ENCODE measurements around the gene PLD5. TPM values are rescaled to one million over a fixed set of nuclear protein-coding genes. Genes with fewer than 3 reads are reported as not detected.

The PLD5 gene
- total RNA-seq, 1 experiment from 2014 or later = not detected

- Histone ChIP-seq H3K9me3 (ENCODE audit: low read length) (no peaks in the 10 kb centered on the region), H3K27me3 (ENCODE audit: low read length) (peaks cover 3% of the 10 kb centered on the region; the same call in 1 of the 2 replicates), H3K4me2 (ENCODE audit: low read length) (no peak overlapping the region), H4K20me1 (ENCODE audit: low read length) (no peaks in the 10 kb centered on the region), H3K36me3 (ENCODE audit: low read depth, low read length) (no peaks in the 10 kb centered on the region), H3K9me2 (replicated peaks; ENCODE audit: low read length) (no peaks in the 10 kb centered on the region), H3K27ac (ENCODE audit: low read length) (no peak overlapping the region), H3K9ac (ENCODE audit: low read length) (no peak overlapping the region), H3K4me1 (ENCODE audit: insufficient read depth, low read length) (no peaks in the 10 kb centered on the region), H3F3A (ENCODE audit: low read length, unreplicated experiment) (no peaks in the 10 kb centered on the region), H3K79me2 (ENCODE audit: low read length) (no peaks in the 10 kb centered on the region), H3K4me3 (ENCODE audit: low read length) (no peak overlapping the region), H2AFZ (ENCODE audit: low read length) (no peak overlapping the region)
- ChIA-PET CTCF (no interaction called here), POLR2A (ENCODE audit: unreplicated experiment) (no interaction called here)
- no peak for TF ChIP-seq EZH2 (IDR thresholded peaks at IDR 0.05; ENCODE audit: low read length, unreplicated experiment)
- no peak for TF ChIP-seq EZH2phosphoT487 (IDR thresholded peaks at IDR 0.05; ENCODE audit: borderline replicate concordance, low read length)
- TF ChIP-seq CTCF (conservative IDR thresholded peaks at IDR 0.05; ENCODE audit: low read depth, low read length) = no peak
- no TSS peak for BruUV-seq (replicated peaks)
- intact Hi-C loops (cut with micrococcal nuclease) = no loop called here
- DNase-seq (no peak), ATAC-seq (no peak)
Observed at GRCh38 chr1:242241936-242242335, 282.6 kb downstream of the PLD5 start.

- CTCF ChIA-PET = no interaction called here
- Histone ChIP-seq H3K4me1 (ENCODE audit: insufficient read depth, low read length) (no peaks in the 10 kb centered on the region), H3K27ac (ENCODE audit: low read length) (no peak overlapping the region), H3K27me3 (ENCODE audit: low read length) (peaks cover 3% of the 10 kb centered on the region; the same call in 1 of the 2 replicates), H3K4me3 (ENCODE audit: low read length) (no peak overlapping the region), H3K36me3 (ENCODE audit: low read depth, low read length) (no peaks in the 10 kb centered on the region), H3K79me2 (ENCODE audit: low read length) (no peaks in the 10 kb centered on the region), H4K20me1 (ENCODE audit: low read length) (no peaks in the 10 kb centered on the region), H3K9me3 (ENCODE audit: low read length) (no peaks in the 10 kb centered on the region), H3F3A (ENCODE audit: low read length, unreplicated experiment) (no peaks in the 10 kb centered on the region), H3K4me2 (ENCODE audit: low read length) (no peak overlapping the region), H3K9me2 (replicated peaks; ENCODE audit: low read length) (no peaks in the 10 kb centered on the region), H3K9ac (ENCODE audit: low read length) (no peak overlapping the region), H2AFZ (ENCODE audit: low read length) (no peak overlapping the region)
- TF ChIP-seq EZH2phosphoT487 (IDR thresholded peaks at IDR 0.05; ENCODE audit: borderline replicate concordance, low read length) (no peak), EZH2 (IDR thresholded peaks at IDR 0.05; ENCODE audit: low read length, unreplicated experiment) (no peak), CTCF (conservative IDR thresholded peaks at IDR 0.05; ENCODE audit: low read depth, low read length) (no peak)
- DNase-seq (no peak), ATAC-seq (peak; percentile 58)
- intact Hi-C loops (cut with micrococcal nuclease) = no loop called here
- POLR2A ChIA-PET (ENCODE audit: unreplicated experiment) = no interaction called here
- BruUV-seq (replicated peaks) = no TSS peak
Observed at GRCh38 chr1:242240691-242241090, 283.8 kb downstream of the PLD5 start.

GRCh38 chr1:242240077-242240476 is 284.4 kb downstream of the PLD5 start:
- no peak overlapping the region for H3K9ac ChIP-seq (ENCODE audit: low read length)
- no peaks in the 10 kb centered on the region for H3F3A ChIP-seq (ENCODE audit: low read length, unreplicated experiment)
- no peaks in the 10 kb centered on the region for H3K9me2 ChIP-seq (replicated peaks; ENCODE audit: low read length)
- H3K4me3 ChIP-seq (ENCODE audit: low read length) = no peak overlapping the region
- TF ChIP-seq EZH2phosphoT487 (IDR thresholded peaks at IDR 0.05; ENCODE audit: borderline replicate concordance, low read length) = no peak
- no peak for TF ChIP-seq CTCF (conservative IDR thresholded peaks at IDR 0.05; ENCODE audit: low read depth, low read length)
- TF ChIP-seq EZH2 (IDR thresholded peaks at IDR 0.05; ENCODE audit: low read length, unreplicated experiment) = no peak
- intact Hi-C loops (cut with micrococcal nuclease) = no loop called here
- BruUV-seq (replicated peaks) = no TSS peak
- no peaks in the 10 kb centered on the region for H4K20me1 ChIP-seq (ENCODE audit: low read length)
- H3K36me3 ChIP-seq (ENCODE audit: low read depth, low read length) = no peaks in the 10 kb centered on the region
- no peaks in the 10 kb centered on the region for H3K9me3 ChIP-seq (ENCODE audit: low read length)
- no peak overlapping the region for H3K4me2 ChIP-seq (ENCODE audit: low read length)
- peaks cover 3% of the 10 kb centered on the region; the same call in 1 of the 2 replicates for H3K27me3 ChIP-seq (ENCODE audit: low read length)
- no peak for DNase-seq
- H3K79me2 ChIP-seq (ENCODE audit: low read length) = no peaks in the 10 kb centered on the region
- no peak overlapping the region for H3K27ac ChIP-seq (ENCODE audit: low read length)
- ChIA-PET POLR2A (ENCODE audit: unreplicated experiment) (no interaction called here), CTCF (no interaction called here)
- H2AFZ ChIP-seq (ENCODE audit: low read length) = no peak overlapping the region
- no peaks in the 10 kb centered on the region for H3K4me1 ChIP-seq (ENCODE audit: insufficient read depth, low read length)
- no peak for ATAC-seq

All from PC-3 (cell line).